SIG-M5 treated with dmso at 0.1 percent for 504 hours (cell line): ENCODE data around the gene IMMP2L.
A peak's percentile ranks its signal among the peaks of the same experiment; 100 is the strongest.
"Not testable (repeated sequence)": the region's sequence is repeated elsewhere in the genome, so short reads cannot be mapped to it uniquely, and the experiment has no call there.

Experiments
- DNase-seq: peaks from one replicate; lab custom pipeline; 2025; ENCODE audit not compliant: unreplicated experiment; lab: John Stamatoyannopoulos, UW

The IMMP2L gene

DNA sequence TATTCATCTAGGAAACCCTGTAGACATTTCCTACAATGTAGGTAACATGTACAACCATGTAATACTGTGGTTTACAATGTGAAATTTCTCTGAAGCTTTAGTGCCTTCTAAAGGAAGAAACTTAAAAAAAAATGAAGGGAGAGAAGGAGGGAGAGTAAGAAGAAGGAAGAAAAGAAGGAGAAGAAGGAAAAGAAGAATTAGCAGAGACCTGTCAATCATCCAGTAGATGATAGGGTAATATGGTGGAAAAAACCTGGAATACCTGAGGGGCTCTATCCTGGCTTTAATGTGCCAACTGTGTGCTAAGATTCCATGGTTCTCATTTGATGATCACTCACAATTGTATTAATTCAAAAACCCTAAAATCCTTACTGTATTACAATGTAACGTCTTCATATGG is 474.0 kb downstream of the IMMP2L start:
- no peak for DNase-seq

DNA sequence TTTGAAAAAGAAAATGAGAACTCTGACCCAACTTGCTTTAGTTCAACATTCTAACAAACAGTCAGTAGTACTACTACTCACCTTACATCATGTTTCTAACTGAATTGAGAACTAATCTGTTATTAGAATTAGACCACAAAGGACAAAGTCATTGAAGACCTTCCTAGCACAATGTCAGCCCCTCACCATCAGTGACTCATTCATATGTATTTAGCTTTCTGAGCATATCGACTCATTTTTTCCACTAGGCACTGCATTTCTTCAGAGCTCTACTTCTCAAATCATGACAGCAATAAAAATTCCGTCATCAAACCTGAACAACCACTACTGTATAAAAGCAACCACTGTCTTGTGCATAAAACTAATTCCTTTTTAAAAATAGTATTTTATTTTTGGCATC is 475.8 kb downstream of the IMMP2L start:
- DNase-seq = no peak

DNA sequence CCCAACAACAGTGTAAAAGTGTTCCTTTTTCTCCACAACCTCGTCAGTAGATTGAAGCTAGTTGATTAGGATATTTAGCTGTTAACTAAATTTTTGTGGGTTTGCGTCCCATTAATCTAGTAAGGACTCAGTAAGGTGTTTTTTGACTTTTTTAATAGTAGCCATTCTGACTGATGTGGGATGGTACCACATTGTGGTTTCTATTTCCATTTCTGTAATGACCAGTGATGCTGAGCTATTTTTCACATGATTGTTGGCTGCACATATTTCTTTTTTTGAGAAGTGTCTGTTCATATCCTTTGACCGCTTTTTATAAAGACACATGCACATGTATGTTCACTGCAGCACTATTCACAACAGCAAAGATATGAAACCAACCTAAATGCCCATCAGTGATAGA is 476.9 kb downstream of the IMMP2L start:
- no peak for DNase-seq

DNA sequence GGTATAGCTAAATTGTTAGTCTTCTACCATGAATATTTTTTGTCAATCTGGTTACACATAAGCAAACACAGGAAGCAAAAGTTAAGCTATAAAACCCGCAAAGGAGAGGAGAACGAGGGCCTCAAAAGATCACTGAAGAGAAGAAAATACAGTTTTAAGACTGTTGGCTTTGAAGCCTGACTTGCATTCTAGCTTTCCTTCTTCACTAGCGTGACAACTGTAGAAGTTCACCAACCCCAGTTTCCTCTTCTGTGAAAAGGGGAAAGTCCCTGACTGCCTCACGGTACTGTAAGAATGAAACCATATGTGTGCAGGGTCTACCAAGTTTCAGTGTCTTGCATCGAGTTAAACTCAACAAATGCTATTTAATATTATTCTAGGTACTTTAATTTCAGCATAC is 478.9 kb downstream of the IMMP2L start:
- peak; percentile 76 for DNase-seq

DNA sequence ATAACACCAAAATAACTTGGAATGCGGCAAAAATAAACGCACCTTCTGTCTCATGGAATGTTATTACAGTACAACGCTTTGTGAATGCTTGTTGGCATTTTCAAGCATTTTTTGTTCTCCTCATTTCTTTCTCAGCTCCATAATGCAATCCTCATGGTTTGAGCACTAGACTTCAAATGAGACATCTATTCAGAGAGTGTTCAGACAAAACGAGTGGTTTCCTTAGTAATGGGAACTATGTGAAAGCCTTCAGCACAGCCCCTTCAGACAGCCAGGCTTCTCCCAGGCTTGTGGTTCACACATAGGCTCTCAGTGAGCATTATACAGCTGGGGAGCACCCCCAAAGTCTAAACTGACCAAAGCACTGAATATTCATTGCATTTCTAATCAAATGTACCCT is 479.9 kb downstream of the IMMP2L start:
- DNase-seq = no peak

DNA sequence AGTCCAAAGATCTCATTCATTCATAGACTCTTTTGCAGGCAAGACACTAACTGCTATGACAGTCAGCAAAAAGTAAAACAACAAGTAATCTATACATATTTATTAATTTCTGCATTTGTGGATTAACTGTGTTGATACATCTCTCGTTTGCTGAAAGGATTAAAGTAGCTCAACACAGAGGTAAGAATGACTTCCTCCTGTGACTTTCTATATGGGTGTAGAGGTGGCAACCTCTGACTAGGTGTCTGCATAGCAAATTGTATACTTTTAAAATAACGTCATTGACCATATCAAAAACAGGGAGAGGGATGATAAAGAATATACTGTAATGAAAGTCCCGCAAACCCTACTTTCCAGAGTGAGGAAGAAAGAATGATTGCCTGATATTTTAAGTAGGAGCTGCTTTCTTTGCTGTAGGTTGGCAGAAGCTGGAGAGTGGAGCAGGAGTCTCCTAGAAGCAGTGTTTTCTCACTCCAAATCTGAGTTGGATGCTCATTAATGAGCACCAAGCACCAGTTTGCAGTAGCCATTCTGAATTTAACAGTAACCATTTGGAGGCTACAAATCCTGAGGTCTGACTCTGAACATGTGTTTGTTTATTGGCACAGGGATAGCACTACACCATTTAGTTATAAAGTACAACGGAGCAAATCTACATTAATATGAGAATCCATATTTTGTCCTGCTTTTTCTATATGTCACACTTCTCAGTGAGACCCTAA is 480.6 kb downstream of the IMMP2L start:
- DNase-seq = no peak

DNA sequence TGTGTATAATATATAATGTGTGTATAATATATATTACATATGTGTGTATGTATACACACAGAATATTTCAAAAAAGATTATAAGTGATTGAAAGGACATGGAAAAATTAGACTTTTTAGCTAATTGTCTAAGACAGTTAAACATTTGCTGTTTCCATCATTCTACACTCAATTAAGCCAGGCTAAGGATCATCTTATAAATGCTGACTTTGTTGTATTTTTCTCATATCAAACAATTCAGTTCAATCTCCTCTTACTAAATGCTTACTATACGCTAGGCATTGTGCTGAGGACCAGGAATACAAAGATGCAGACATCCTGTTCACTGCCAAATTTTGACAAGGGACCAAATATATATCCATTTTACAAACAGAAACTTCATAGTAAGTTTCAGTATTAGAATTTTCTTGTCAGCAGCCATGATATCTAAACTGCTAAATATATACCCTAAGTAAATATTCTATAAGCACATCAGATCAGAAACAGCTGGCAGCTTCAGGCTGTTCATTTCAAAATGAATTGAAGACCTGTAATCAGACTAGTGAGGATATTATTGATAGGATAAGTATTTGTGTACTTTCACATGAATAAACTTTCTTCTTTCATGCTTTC is 481.7 kb downstream of the IMMP2L start:
- no peak for DNase-seq

DNA sequence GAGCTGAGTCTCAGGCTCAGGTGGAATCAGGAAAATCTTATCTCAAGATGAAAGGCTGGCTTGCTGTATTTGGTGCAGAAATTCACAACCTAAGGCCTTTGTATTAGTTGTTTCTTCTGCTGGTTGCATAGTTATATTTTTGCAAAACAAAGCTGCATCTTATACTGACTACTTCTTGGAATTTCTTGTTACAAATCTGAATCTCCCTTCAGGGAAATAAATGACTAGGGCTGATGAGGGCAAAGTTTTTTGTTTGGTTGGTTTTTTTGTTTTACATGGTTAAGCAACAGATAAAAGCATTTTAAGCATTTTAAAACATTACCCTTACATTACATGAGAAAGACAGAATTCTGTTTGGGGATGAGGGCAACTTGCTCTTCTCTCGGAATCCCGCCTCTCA is 485.3 kb downstream of the IMMP2L start:
- no peak for DNase-seq

DNA sequence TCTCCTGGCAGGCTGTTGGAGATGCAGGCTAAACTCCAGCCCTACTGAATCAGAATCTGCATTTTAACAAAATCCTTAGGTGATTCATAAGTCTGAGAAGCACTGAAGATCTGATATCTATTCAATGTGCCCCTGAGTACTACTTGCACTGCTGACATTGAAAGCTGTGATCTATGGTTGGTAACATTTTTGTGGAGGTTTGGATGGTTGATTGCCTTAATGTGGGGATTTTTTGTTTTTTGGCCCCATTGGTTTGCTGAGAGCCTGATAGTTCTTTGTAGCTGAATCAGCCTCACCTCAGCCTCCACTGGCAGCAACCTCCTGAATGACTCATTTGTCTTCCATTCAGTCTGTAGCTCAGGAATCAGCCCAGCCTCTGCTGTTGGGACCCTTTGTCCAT is 486.1 kb downstream of the IMMP2L start:
- DNase-seq = no peak

DNA sequence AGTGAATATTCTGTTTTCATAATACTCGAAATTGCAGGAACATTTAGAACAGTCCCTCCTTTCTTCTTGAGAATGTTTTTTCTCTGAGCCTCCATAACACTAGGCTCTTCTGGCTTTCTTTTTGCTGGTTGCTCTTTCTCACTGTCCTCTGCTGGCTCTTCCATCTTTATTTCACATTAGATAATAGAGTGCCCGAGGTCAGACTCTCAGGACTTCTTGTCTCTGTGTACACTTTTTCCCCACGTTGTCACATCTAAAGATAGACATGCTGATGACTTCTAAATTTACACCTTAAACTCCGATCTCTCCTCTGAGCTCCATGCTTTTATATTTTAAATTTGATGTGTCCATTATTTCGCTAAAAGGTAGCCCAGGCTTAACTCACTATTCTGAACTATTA is 486.8 kb downstream of the IMMP2L start:
- no peak for DNase-seq

DNA sequence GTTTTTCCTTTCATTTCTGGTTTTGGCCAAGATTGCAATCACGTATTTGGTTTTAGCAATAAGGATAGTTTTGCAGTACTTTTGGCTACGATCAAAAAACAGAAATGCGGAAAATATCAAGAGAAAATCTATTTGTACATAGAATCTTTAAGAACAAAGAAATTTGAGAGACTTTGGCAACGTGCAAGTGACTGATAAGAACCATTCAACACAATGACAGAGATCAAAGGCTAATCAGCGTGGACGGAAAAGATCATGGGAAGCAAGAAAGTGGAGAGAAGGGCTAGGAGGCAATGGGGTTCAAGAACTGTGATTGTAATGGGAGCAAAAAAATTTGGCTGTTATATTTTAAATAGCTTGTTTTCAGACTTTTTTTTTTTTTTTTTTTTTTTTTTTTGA is 487.5 kb downstream of the IMMP2L start:
- DNase-seq = no peak

DNA sequence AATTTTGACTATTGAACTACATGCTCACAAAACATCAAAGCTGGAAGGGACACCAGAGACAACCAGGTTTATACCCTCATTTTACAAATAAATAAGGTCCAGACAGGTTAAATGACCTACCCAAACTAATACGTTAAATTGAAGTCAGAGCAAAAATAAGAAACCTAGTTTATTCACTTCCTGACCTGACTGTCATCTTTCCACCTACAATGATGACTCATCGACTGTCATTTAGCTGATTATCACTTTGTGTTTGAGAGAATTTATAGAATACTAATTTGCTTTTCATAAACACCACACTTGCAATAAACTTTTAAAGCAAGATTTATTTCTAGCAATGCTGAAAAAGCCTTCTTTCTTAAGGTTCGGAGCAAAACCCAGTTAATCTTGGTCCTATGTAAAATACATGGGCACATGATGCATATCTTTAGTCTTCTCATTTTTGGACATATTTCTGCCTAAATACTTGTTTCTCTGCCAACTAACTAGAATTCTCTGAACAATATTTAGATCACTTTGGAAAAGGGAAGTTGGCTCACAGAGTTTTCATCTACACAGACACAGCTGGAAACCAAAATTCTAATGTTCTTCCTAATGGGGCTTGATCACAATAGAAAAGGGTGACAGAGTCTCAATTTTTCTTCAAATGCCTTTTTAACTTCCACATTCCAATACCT is 488.1 kb downstream of the IMMP2L start:
- peak; percentile 8 for DNase-seq

DNA sequence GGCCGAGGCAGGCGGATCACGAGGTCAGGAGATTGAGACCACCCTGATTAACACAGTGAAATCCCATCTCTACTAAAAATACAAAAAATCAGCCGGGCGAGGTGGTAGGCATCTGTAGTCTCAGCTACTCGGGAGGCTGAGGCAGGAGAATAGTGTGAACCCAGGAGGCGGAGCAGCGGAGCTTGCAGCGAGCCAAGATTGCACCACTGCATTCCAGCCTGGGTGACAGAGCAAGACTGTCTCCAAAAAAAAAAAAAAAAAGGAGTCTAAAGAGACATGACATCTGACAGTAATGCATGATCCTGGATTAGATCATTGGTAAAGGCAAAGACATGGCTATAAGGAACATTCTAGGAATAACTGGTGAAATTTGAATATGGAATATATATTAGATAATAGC is 489.6 kb downstream of the IMMP2L start:
- not testable (repeated sequence) for DNase-seq

DNA sequence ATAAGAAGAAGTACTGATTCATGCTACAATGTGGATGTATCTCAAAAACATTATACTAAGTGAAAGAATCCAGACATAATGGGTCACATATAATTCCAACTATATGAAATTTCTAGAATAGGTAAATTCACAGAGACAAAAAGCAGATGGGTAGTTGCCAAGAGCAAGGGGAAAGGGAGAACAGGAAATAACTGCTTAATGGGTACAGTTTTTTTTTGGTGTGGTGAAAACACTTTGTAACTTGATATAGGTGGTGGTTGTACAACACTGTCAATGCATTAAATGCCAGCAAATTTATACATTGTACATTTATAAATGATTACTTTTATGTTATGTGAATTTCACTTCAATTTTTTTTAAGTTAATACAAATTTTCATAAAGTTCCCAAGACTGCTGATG is 490.7 kb downstream of the IMMP2L start:
- no peak for DNase-seq

DNA sequence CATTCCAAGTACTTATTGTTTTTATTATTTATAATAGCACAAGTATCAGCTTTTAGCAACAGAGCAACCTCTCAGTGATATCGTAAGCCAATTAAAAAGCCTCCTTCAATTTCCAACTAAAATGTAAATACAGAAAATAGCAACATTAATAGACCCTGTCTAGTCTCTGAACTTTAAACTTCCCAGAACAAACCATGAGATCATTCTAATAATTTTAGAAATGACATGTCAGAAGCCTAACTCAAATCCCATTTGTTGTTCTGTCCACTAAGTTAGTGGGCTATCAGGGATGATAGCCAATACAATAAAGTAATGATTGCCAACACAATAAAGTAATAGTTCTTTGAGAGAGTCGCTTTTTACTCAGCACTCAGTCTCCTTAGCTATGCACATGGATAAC is 493.7 kb downstream of the IMMP2L start:
- DNase-seq = no peak

DNA sequence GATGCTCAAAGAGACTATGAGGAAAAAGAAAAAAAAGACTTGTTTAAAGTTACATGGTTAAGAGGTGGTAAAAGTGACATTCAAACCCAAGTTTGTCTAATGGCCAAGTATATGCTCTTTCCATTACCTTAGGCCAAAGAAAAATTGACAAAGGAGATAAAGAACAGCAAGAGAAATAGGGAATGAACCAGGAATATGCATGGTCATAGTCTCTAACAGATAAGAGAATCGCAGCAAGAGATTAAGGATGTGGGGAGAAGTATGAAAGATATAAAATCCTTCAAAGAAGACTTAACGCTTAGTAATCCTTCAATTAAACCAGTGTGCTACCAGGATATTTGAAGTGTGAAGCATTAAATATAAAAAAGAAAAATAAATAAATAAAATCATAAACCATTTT is 494.6 kb downstream of the IMMP2L start:
- no peak for DNase-seq

DNA sequence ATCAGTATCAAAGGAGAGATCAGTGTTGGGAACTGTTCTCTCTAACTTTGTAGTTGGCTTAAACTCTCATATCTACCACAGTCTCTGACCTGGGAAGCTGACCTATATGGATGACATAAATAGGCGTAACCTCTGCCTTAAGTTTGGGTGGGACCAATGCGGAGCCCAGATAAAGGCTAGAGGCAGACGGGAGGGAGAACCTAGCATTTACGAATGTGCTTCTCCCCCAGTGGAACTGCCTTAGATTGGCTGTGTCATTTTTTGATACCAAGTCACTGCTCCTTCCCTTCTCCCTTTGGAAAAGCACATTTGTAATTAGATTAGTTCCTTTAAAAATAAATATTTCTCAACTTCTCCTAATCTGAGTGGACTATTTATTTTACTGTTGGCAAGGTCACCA is 495.0 kb downstream of the IMMP2L start:
- DNase-seq = no peak

DNA sequence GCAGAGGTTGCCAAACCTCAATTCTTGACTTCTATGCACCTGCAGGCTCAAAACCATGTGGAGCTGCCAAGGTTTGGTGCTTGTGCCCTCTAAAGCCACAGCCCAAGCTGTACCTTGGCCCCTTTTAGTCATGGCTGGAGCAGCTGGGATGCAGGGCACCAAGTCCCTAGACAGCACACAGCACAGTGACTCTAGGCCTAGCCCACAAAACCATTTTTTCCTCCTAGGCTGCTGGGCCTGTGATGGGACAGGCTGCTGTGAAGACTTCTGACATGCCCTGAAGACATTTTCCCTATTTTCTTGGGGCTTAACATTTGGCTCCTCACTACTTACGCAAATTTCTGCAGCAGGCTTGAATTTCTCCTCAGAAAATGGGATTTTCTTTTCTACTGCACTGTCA is 499.1 kb downstream of the IMMP2L start:
- DNase-seq = no peak

DNA sequence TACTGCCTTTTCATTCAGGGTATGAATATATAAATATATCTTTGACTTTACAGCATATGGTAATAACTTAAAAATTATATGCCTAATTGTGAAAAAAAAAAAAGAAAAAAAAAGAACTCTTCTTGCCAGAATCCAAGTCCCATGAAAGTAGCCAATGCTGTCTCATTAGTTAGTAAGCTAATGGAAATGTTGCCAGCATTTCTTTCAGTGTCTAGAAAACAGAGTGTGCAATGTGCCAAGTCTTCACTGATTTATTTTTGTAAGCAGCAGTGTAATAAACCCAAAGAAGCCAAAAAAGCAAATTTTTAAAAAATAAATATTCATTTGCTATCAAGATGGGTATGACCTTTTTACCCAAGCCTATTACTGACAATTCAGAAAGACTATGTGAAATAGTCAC is 502.5 kb downstream of the IMMP2L start:
- no peak for DNase-seq

DNA sequence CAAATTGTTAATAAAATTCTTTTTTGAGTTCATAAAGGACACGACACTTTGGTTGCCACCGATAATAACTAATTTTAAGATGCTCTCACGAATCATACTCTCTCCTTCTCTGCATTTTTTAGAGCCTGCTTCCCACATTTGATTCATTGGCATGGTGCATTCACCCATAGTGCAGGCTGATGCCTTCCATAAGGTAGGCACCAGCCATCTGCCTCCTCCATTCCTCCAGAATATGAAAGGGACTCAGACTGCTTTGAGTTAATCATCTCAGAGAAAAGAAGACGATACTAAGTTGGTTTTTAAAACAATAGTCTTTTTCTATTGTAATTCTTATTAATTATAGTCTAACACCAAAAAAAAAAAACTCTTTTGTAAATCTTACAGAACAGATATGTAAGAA is 505.2 kb downstream of the IMMP2L start:
- no peak for DNase-seq

DNA sequence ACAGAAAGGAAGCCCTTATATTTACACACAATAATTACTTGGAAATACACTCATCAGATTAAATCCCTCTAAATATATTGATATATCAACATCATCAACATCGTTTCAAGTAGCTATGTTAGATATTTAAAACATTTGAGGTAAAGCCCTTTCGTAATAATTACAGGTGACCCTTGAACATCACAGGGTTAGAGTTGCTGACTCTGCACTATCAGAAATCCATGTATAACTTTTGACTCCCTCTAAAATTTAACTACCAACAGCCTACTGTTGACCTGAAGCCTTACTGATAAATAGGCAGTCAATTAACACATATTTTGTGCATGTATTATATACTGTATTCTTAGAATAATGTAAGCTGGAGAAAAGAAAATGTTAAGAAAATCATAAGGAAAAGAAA is 505.9 kb downstream of the IMMP2L start:
- DNase-seq = no peak

DNA sequence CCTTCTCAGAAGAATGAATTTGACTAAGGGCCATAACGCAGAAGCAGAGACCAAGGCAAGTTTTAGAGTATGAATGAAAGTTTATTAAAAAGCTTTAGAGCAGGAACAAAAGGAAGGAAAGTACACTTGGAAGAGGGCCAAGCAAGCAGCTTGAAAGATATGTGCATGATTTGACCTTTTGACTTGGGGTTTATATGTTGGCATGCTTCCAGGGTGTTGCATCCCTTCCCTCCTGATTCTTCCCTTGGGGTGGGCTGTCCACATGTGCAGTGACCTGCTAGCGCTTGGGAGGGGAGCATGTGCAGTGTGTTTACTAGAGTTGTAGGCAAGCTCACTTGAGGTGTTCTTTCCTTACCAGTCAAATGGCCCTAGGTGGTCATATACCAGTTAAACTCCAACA is 509.3 kb downstream of the IMMP2L start:
- DNase-seq = no peak

DNA sequence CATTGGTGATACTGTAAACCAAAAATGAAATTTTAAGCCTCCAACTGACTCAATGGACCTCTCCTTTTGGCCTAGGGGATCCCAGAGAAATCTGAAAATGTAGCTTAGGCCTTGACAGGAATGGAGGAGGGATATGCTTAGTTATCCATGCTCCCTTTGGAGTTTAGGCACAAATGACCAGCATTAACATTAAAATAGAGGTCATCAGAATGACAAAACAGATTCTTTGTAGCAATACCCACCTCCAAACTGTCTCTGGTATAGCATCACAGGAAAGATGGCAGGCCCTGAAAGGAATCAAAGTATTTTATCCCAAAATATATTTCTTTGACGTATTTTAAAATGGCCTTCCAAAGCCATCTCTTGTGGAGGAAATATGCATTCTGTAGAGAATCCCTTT is 510.5 kb downstream of the IMMP2L start:
- no peak for DNase-seq
